Measurements from ENCODE around the gene GJC3. TPM values are rescaled to one million over a fixed set of nuclear protein-coding genes. Genes with fewer than 3 reads are reported as not detected.

The GJC3 gene
- total and polyA plus RNA-seq, 9 of the 15 experiments (the other 6 are each of a cell fraction or from before 2014, with no cell fraction given) = 0.10 to 0.45 (median 0.28) TPM; not detected in 1

GRCh38 chr7:99918959-99919813 is 10.2 kb downstream of the GJC3 start, which contains the start of gene TRIM4 (continued):
- peak; percentile 73; the same call in 1 of the 2 replicates for TF ChIP-seq TFAP4 (CRISPR knock-in tag; IDR thresholded peaks at IDR 0.05; ENCODE audit: borderline replicate concordance)
- TF ChIP-seq CEBPB (tag; IDR thresholded peaks at IDR 0.05) = no peak
- peak; percentile 81 for TF ChIP-seq POLR2B (IDR thresholded peaks at IDR 0.05; ENCODE audit: low read depth, partially characterized antibody)
- TF ChIP-seq SNRNP70 (optimal IDR thresholded peaks at IDR 0.05; ENCODE audit: low read depth, low read length) = no peak
- TF ChIP-seq MGA (IDR thresholded peaks at IDR 0.05) = peak; percentile 67
- no peak for TF ChIP-seq THRA (IDR thresholded peaks at IDR 0.05)
- TF ChIP-seq POLR3G (IDR thresholded peaks at IDR 0.05; ENCODE audit: extremely low read depth, insufficient read length, insufficient replicate concordance) = no peak
- no peak for TF ChIP-seq CBX1 (IDR thresholded peaks at IDR 0.05; ENCODE audit: low read depth)
- 0 out of 4 replicates have a peak, but pooled peaks of 1 of the 2 experiments have one; percentile 21 for TF ChIP-seq SIX5 (IDR thresholded peaks at IDR 0.05; ENCODE audit: borderline replicate concordance in 1 of 2, insufficient read depth in 1 of 2, low read depth in 1 of 2, low read length in 2 of 2)
- TF ChIP-seq PRPF4 (IDR thresholded peaks at IDR 0.05; ENCODE audit: insufficient read depth, low read depth, low read length, poor library complexity, severe bottlenecking) = no peak
- TF ChIP-seq KAT2B (IDR thresholded peaks at IDR 0.05; ENCODE audit: low read depth, low read length) = no peak
- TF ChIP-seq FOXK2 (conservative IDR thresholded peaks at IDR 0.05 in 1 of 2, IDR thresholded peaks at IDR 0.05 in 1 of 2; ENCODE audit: low read depth in 2 of 2) = peak; percentile 71 to 78

Measured in K562 (cell line).